IMR-90 (cell line): ENCODE results near the gene MS4A15. TPM values are rescaled to one million over a fixed set of nuclear protein-coding genes. Genes with fewer than 3 reads are reported as not detected.

Experiments used
- ATAC-seq: fragments of 200-7000 bp; cut with Tn5 transposase; 2 replicates; pipeline ENCODE4 v1.9.1; 2020; ENCODE audit warnings: low read depth, mild to moderate bottlenecking, moderate library complexity
- BruUV-seq: library from RNA; stranded (reverse); fragments of 400-500 nt; replicated peaks from 2 replicates; lab custom pipeline; 2021; lab: Mats Ljungman, UMichigan
- CTCF ChIA-PET: fragments of 300-600 bp; formaldehyde crosslinking; extraction: SDS; loops from one replicate; lab custom pipeline; 2021; ENCODE audit warnings: antibody characterized with exemption; lab: Yijun Ruan, JAX
- POLR2A ChIA-PET: fragments of 300-600 bp; sonication (Branson Sonifier 250); formaldehyde crosslinking; loops from one replicate; lab custom pipeline; 2022; ENCODE audit warnings: antibody characterized with exemption; ENCODE audit not compliant: unreplicated experiment; lab: Charles Lee
- DNase-seq: peaks from one replicate; pipeline ENCODE4 v3.0.0; 2013
- H2AFZ ChIP-seq: replicated peaks from 2 replicates; pipeline ENCODE3; 2013; ENCODE audit warnings: low read length, mild to moderate bottlenecking; ENCODE audit not compliant: poor library complexity
- H2AK5ac ChIP-seq: 2 replicates; pipeline ENCODE4 v1.6.1; 2013; ENCODE audit warnings: low read depth, low read length, inconsistent platforms
- H2AK9ac ChIP-seq: replicated peaks from 2 replicates; pipeline ENCODE3; 2013; ENCODE audit warnings: mild to moderate bottlenecking, low read depth, low read length, moderate library complexity; ENCODE audit not compliant: poor library complexity
- H2BK120ac ChIP-seq: 2 replicates; pipeline ENCODE4 v1.6.1; 2013; ENCODE audit warnings: low read depth, low read length, inconsistent platforms
- H2BK15ac ChIP-seq: 3 replicates; pipeline ENCODE4 v1.6.1; 2013; ENCODE audit warnings: low read depth, low read length, inconsistent platforms
- H2BK20ac ChIP-seq: 2 replicates; pipeline ENCODE4 v1.6.1; 2013; ENCODE audit warnings: low read depth, mild to moderate bottlenecking, inconsistent platforms, low read length, moderate library complexity
- H2BK5ac ChIP-seq: 2 replicates; pipeline ENCODE4 v1.6.1; 2013; ENCODE audit warnings: mild to moderate bottlenecking, low read depth, low read length, inconsistent platforms; ENCODE audit not compliant: poor library complexity, severe bottlenecking
- H3K14ac ChIP-seq: replicated peaks from 2 replicates; pipeline ENCODE4 v1.6.1; 2013; ENCODE audit warnings: low read depth, low read length, inconsistent platforms
- H3K18ac ChIP-seq: 2 replicates; pipeline ENCODE4 v1.6.1; 2013; ENCODE audit warnings: low read depth, low read length, control low read depth
- H3K23ac ChIP-seq: 2 replicates; pipeline ENCODE4 v1.6.1; 2013; ENCODE audit warnings: low read depth, low read length, inconsistent platforms
- H3K27ac ChIP-seq: 2 replicates; pipeline ENCODE4 v1.5.1; 2013; ENCODE audit warnings: mild to moderate bottlenecking, control low read depth, low read length; ENCODE audit not compliant: insufficient read depth
- H3K27me3 ChIP-seq: 2 replicates; pipeline ENCODE4 v1.6.1; 2013; ENCODE audit warnings: low read length; ENCODE audit not compliant: control insufficient read depth, insufficient read depth
- H3K36me3 ChIP-seq: 2 replicates; pipeline ENCODE4 v1.6.1; 2013; ENCODE audit warnings: low read length, mixed read lengths; ENCODE audit not compliant: control insufficient read depth, insufficient read depth
- H3K4ac ChIP-seq: 2 replicates; pipeline ENCODE4 v1.6.1; 2013; ENCODE audit warnings: low read depth, low read length, inconsistent platforms
- H3K4me1 ChIP-seq: 2 replicates; pipeline ENCODE4 v1.6.1; 2013; ENCODE audit warnings: low read length, mixed read lengths; ENCODE audit not compliant: control insufficient read depth, insufficient read depth
- H3K4me2 ChIP-seq: 2 replicates; pipeline ENCODE4 v1.6.1; 2013; ENCODE audit warnings: low read depth, mild to moderate bottlenecking, control low read depth, low read length, moderate library complexity
- H3K4me3 ChIP-seq: 2 replicates; pipeline ENCODE4 v1.5.1; 2013; ENCODE audit warnings: low read depth, mild to moderate bottlenecking, control low read depth, low read length, moderate library complexity; ENCODE audit not compliant: insufficient read depth
- H3K56ac ChIP-seq: 2 replicates; pipeline ENCODE4 v1.6.1; 2013; ENCODE audit warnings: low read length, inconsistent platforms; ENCODE audit not compliant: insufficient read depth; ENCODE audit errors: extremely low read depth
- H3K79me1 ChIP-seq, 2 experiments: 2 replicates each; pipeline ENCODE4 v1.6.1; 2013; ENCODE audit warnings: low read length in 2 of 2, inconsistent platforms in 1 of 2, low read depth in 1 of 2
- H3K9ac ChIP-seq: 2 replicates; pipeline ENCODE4 v1.6.1; 2013; ENCODE audit warnings: low read depth, low read length, control low read depth
- H3K9me1 ChIP-seq: 2 replicates; pipeline ENCODE4 v1.6.1; 2013; ENCODE audit warnings: low read length, inconsistent platforms; ENCODE audit not compliant: insufficient read depth
- H3K9me3 ChIP-seq: 2 replicates; pipeline ENCODE4 v1.6.1; 2013; ENCODE audit warnings: low read length; ENCODE audit not compliant: control insufficient read depth, insufficient read depth
- H4K20me1 ChIP-seq: 2 replicates; pipeline ENCODE4 v1.6.1; 2013; ENCODE audit warnings: low read length, inconsistent platforms; ENCODE audit not compliant: insufficient read depth
- H4K5ac ChIP-seq: 2 replicates; pipeline ENCODE4 v1.6.1; 2013; ENCODE audit warnings: mild to moderate bottlenecking, low read depth, low read length, control low read depth
- H4K8ac ChIP-seq, 2 experiments: 2 replicates each; pipeline ENCODE4 v1.6.1; 2013; ENCODE audit warnings: low read depth in 2 of 2, low read length in 2 of 2, control low read depth in 1 of 2, inconsistent platforms in 1 of 2
- H4K91ac ChIP-seq: 2 replicates; pipeline ENCODE4 v1.6.1; 2013; ENCODE audit warnings: low read depth, low read length, inconsistent platforms; ENCODE audit not compliant: insufficient read depth
- CEBPB ChIP-seq: IDR thresholded peaks from 2 replicates; pipeline ENCODE4 v1.6.1; 2012; ENCODE audit warnings: low read depth, low read length, improper control_type of control experiment
- CTCF ChIP-seq: conservative IDR thresholded peaks from 2 replicates; pipeline ENCODE4 v1.5.1; 2012; ENCODE audit warnings: mild to moderate bottlenecking, low read depth, low read length, improper control_type of control experiment
- ELK1 ChIP-seq: fragments of 150-350 bp; IDR thresholded peaks from 2 replicates; pipeline ENCODE4 v1.6.1; 2016; ENCODE audit warnings: low read depth, mild to moderate bottlenecking, low read length, moderate library complexity, borderline replicate concordance
- MXI1 ChIP-seq: IDR thresholded peaks from 2 replicates; pipeline ENCODE4 v1.6.1; 2012; ENCODE audit warnings: low read depth, mild to moderate bottlenecking, low read length, moderate library complexity, borderline replicate concordance
- NFE2L2 ChIP-seq: fragments of 150-350 bp; IDR thresholded peaks from 2 replicates; pipeline ENCODE4 v1.6.1; 2016; ENCODE audit warnings: low read depth, mild to moderate bottlenecking, low read length
- POLR2A ChIP-seq: IDR thresholded peaks from 2 replicates; pipeline ENCODE4 v1.6.1; 2012; ENCODE audit warnings: mild to moderate bottlenecking, low read depth, low read length
- RAD21 ChIP-seq: IDR thresholded peaks from 2 replicates; pipeline ENCODE4 v1.6.1; 2012; ENCODE audit warnings: low read length, improper control_type of control experiment
- RCOR1 ChIP-seq: IDR thresholded peaks from 2 replicates; pipeline ENCODE4 v1.6.1; 2012; ENCODE audit warnings: mild to moderate bottlenecking, low read length, improper control_type of control experiment; ENCODE audit not compliant: insufficient replicate concordance
- SMC3 ChIP-seq: fragments of 150-350 bp; IDR thresholded peaks from 2 replicates; pipeline ENCODE4 v1.6.1; 2016; ENCODE audit warnings: low read depth, mild to moderate bottlenecking, antibody characterized with exemption, low read length, moderate library complexity
- WGBS, 2 experiments: methylation state at CpG; one replicate each; pipeline versions ENCODE4 v1.1.5 to v1.1.7; 2013; ENCODE audit warnings: missing lambda C conversion rate in 2 of 2; ENCODE audit not compliant: insufficient read length in 1 of 2; ENCODE audit errors: extremely low coverage in 2 of 2; 5-methylcytosine and 5-hydroxymethylcytosine counted together
- dilution Hi-C: fragments of 300-500 bp; cut with HindIII; formaldehyde crosslinking; loops from one replicate; pipeline ENCODE4 v1.14.3; 2018; ENCODE audit warnings: low sequenced_read_pairs; ENCODE audit not compliant: unreplicated experiment
- in situ Hi-C: fragments of 300-500 bp; cut with MboI; formaldehyde crosslinking; loops from 3 replicates; pipeline ENCODE4 v1.14.3; 2019; ENCODE audit warnings: low sequenced_read_pairs, inconsistent platforms, mixed read lengths
- intact Hi-C: fragments of 100-400 bp; cut with micrococcal nuclease; formaldehyde crosslinking; loops from 2 replicates; pipeline ENCODE4 v1.10.0; 2022
- polyA plus RNA-seq, 3 experiments: library from polyadenylated mRNA; depleted of rRNA; stranded (reverse); fragments of >200 nt; gene quantifications; 2 replicates each; pipeline ENCODE4 v1.2.3, GENCODE V29; 2012; ENCODE audit warnings: low replicate concordance in 1 of 3
- total RNA-seq: library from RNA; depleted of rRNA; stranded (reverse); fragments of >200 nt; gene quantifications from 2 replicates; pipeline ENCODE4 v1.2.3, GENCODE V29; 2012
- TF ChIP-seq, protein P1 (sequence below): fragments of 150-350 bp; IDR thresholded peaks from 2 replicates; pipeline ENCODE4 v1.6.1; 2017; ENCODE audit warnings: mild to moderate bottlenecking, antibody characterized with exemption, low read length, low read depth

Gene MS4A15
- total and polyA plus RNA-seq, 2 of the 4 experiments (the other 2 are of a cell fraction), result not detected

GRCh38 chr11:60777106-60777505, 20.4 kb downstream of the MS4A15 start:
- Histone ChIP-seq H3K27ac (no peak overlapping the region), H3K36me3 (no peaks in the 10 kb centered on the region), H2BK5ac (no peak overlapping the region), H2BK120ac (no peak overlapping the region), H3K18ac (no peak overlapping the region), H2AK5ac (0 out of 2 replicates have a peak overlapping the region, but pooled peaks have one; percentile 7), H2BK20ac (no peak overlapping the region; the same call in 1 of the 2 replicates), H3K79me1 (no peaks in the 10 kb centered on the region), H3K4me1 (no peaks in the 10 kb centered on the region; the same call in 1 of the 2 replicates), H2BK15ac (peak overlapping the region; percentile 23; the same call in 1 of the 3 replicates), H3K27me3 (peaks cover 20% of the 10 kb centered on the region), H3K23ac (no peak overlapping the region), H3K4ac (peak overlapping the region; percentile 33; the same call in 1 of the 2 replicates), H3K56ac (no peak overlapping the region), H3K9ac (no peak overlapping the region), H4K8ac (peak overlapping the region; percentile 5 to 50; a peak in 2 of 4 replicates), H3K14ac (0 out of 2 replicates have a peak overlapping the region, but pooled peaks have one; percentile 21), H3K4me3 (no peak overlapping the region), H4K20me1 (no peaks in the 10 kb centered on the region), H4K91ac (peak overlapping the region; percentile 34; the same call in 1 of the 2 replicates), H2AFZ (no peak overlapping the region), H4K5ac (no peak overlapping the region), H3K4me2 (no peak overlapping the region), H3K9me3 (no peaks in the 10 kb centered on the region), H3K9me1 (peaks cover 5% of the 10 kb centered on the region; the same call in 1 of the 2 replicates), H2AK9ac (no peak overlapping the region)
- DNase-seq (no peak), ATAC-seq (no peak)
- dilution Hi-C loops (no loop called here), in situ Hi-C loops (loop anchor here (5.0 kb wide), 1 partner anchor 120 kb away; no protein-coding TSS in a partner anchor), intact Hi-C loops (no loop called here)
- 80% methylated on average over 1 of the region's 4 CpGs; no CpG with 5 or more reads in 1 of the 2 experiments for WGBS, 2 experiments
- BruUV-seq, result no TSS peak
- CTCF ChIA-PET, result interaction anchor here (2.6 to 3.0 kb wide), 2 partner anchors 54 to 111 kb away, joined by 9 to 16 read pairs; no protein-coding TSS in a partner anchor
- POLR2A ChIA-PET, result no interaction called here
- TF ChIP-seq CTCF (no peak), POLR2A (no peak), NFE2L2 (no peak), SMC3 (no peak), RCOR1 (no peak), RAD21 (no peak), ELK1 (no peak), MXI1 (no peak), CEBPB (no peak)
- TF ChIP-seq, protein P1, sequence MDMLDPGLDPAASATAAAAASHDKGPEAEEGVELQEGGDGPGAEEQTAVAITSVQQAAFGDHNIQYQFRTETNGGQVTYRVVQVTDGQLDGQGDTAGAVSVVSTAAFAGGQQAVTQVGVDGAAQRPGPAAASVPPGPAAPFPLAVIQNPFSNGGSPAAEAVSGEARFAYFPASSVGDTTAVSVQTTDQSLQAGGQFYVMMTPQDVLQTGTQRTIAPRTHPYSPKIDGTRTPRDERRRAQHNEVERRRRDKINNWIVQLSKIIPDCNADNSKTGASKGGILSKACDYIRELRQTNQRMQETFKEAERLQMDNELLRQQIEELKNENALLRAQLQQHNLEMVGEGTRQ, result no peak
